NCI-H2227 treated with DMSO at 0.1 percent for 48 hours (cell line): Measurements from ENCODE around the gene CCDC57.
A peak's percentile ranks its signal among the peaks of the same experiment; 100 is the strongest.

Experiments used
- DNase-seq: peaks from one replicate; lab custom pipeline; 2025; lab: John Stamatoyannopoulos, UW

The CCDC57 gene

GRCh38 chr17:82105882-82106687, 106.6 kb downstream of the CCDC57 start:
- DNase-seq: peak; percentile 28

DNA sequence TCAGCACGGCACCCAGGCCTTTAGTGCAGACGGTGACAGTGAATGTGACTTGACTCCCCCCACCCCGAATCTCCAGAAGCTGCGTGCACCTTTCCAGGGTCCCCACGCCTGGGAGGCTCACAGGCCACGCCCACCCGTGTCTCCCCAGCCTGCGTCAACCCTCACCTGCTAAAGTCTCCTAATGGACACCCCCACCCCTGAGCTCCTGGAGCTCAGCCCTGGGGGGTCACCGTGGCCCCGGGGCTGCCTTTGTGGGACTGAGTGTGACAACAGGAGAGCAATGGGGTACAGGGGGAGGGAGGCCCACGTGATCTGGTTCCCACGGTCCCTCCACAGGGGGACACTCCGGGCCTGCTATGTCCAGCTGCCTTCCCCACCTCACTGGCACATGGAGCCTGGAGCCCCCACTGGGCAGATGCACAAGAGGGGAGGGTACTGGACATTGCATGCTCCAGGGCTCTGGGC, 107.2 kb downstream of the CCDC57 start:
- no peak for DNase-seq

DNA sequence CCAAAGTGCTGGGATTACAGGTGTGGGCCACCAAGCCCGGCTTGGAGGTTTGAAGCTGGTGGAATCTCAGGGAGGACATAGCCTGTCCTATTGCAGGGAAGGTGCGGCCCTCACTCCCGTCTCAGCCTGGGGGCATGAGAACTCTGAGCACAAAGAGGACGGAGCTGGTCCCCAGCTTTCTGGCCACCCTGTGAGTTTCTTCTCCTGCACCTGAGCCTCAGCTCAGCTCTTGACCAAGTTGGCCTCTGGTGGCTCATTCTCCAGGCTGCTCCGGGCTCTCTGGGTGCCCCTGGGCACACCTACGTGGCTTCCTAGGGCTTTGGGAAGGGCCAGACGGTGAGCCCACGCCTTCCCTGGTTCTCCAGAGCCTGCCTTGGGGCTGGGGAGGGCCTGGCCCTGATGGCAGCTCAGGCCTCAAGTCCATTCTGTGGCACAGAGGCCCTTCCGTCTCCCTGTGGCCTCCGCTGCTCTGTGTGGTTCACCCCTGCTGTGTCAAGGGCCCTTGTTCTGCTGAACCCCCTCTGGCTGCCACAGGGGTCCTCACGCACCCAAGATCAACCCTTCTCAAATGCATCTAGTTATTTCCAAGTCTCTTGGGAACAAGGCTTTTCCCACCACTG, 107.7 kb downstream of the CCDC57 start:
- no peak for DNase-seq

- DNase-seq: no peak
Measured at GRCh38 chr17:82103553-82104451, 108.8 kb downstream of the CCDC57 start.

DNA sequence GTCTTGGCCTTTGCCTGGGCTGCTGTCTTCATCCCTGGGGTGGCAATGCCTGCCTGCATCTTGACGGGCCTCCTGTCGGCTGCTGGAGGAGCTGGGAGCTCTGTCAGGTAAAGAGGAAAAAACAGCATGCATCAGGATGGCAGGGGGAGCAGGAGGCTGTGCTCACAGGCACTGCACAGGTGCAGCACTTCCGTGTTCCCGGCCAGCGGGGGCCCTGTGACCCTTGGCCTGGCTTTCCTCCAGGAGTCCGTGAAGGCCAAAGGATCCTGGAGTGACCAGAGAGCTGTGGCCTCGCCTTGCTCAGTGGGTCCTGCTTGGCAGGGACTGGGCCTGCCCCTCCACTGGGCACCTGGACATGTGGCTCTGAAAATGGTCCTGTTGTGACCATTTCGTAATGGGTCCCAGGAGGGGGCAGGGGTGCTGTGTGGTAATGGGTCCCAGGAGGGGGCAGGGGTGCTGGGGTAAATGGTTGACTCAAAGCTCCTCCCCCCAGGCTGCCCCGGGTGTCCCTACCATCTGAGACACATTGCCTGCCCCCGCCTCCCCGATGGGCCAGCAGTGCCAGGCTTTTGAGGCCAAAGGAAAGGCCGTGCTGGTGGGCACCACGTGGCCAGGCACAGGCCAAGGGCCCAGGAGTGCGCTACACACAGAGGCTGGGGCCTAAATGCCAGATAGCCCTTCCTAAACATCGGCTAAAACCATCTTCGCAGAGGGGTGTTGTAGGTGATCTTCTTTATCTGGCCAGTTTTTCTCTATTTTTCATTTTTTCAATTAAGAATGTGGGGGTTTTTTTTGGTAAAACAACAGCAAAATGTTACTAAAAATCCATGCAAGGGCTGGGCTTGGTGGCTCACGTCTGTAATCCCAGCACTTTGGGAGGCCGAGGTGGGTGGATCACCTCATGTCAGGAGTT, 110.6 kb downstream of the CCDC57 start:
- no peak for DNase-seq

GRCh38 chr17:82101301-82101715, 111.3 kb downstream of the CCDC57 start:
- no peak for DNase-seq

DNA sequence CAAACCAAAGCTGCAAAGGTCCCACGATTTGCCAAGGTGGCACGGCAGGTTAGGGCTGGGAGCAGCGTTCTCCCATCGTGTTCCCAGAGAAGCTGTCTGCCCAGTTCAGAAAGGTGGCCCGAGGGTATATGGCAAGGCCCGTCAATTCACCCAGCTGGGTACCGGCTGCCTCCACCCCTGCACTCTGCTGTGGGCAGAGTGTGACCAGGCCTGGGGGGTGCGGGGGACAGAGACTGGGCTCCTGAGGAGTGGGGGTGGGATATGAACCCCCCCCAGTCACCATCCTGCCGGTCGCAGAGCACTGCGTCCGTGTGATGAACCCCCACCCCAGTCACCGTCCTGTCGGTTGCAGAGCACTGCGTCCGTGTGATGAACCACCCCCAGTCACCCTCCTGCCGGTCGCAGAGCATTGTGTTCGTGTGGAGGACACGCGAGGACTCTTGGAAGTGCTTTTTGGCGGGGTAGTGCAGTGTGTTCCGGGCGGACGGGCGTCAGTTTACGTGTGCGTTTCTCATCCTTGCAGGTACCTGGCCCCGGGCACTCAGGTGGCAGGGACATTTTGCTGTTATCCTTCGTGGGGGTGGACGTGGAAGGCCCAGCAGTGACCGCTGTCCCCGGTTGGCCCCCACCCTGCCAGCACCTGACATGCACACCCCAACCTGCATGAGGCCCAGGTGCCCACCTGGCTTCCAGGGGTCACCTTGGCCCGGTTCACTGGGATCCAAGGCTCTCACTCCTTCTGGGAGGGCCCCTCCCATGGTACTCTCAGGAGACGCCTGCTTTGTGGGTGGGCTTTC, 111.9 kb downstream of the CCDC57 start:
- no peak for DNase-seq

DNA sequence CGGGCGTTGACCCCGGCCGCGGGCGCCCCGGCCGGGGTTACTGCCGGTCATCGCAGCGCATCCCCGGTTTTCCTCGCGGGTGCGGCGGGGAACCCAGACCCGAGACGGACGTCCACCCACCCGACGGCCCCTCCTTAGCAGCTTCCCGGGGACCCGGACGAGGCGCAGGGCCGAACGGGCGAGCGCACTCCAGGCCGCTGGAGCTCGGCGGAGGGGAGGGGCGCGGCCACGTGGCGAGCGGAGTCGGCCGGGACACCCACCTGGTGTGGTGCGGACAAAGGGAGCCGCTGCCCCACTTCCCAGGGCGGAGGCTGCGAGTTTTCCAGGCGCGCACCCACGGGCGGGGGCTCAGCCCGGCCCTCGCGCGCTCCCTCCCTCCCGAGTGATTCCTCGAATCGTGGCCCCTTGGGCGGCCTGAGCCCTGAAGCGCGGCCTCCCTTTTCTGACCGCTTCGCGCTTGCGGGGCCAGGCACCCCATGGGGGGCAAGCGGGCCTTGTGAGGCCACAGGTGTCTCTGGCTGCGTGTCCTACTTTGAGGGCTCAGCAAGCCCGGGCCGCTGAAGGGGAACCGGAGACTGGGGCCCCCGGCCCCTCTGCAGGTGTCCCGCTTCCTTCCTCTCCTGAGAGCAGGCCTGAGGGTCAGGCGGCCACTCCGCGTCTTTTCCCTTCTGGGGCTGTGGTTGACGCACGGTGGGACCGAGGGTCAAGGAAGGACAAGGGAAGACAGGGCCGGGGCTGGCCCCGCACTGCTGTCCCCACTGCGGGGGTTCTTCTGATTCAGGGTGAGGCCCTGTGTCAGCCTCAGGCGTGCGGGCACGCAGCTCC, 113.5 kb downstream of the CCDC57 start:
- DNase-seq: no peak

DNA sequence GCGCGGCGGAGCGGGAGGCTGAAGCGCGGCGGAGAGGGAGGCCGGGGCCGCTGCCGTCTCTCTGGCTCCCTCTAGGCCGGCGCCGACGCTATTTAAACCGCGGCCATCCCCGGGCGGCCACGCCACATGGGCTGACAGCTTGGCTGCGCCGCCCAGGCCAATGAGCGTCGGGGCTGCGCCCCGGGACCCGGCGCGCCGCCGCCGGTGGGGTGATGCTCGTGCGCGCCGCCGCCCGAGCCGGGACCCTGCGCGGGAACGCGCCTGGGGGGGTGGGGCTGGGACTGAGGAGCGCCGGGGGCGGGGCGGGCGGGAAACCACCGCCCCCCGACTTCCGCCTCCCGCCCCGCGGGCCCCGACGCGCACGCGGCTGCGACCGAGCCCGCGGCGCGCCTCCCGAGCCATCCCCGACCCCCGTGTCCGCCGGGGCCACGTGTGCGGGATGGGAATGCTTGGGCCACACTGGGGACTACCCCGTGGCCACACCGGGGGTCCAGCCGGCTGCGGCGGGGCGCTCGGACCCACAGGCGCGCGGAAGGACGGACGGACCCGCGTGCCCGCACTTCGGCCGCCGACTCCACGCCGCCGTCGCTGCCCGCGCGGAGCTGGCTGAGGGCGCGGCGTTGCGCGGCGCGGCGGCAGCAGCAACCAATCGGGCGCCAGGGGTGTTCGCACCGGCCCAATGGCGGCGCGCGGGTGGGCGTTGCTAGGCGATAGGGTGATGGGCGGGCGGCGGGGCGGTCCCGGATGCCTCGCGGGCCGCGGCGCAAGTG, 114.3 kb downstream of the CCDC57 start, which contains the start of gene FASN:
Gene FASN, minus strand, starts transcription at position 68 of the 770 bp plus-strand sequence. CDS start 1,791 bp downstream, outside the sequence.
- peak; percentile 90 for DNase-seq

DNA sequence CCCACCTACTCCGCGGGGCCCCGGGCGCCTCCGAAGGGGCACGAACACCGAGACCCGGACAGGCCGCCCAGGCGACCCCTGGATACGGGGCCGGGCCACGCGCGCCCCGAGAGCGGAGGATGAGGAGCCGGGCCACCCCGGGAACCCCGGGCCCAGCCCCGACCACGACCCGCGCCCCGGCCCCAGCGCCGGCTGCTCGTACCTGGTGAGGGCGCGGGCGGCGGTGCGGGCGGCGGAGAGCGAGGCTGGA, 114.8 kb downstream of the CCDC57 start:
- DNase-seq: no peak

DNA sequence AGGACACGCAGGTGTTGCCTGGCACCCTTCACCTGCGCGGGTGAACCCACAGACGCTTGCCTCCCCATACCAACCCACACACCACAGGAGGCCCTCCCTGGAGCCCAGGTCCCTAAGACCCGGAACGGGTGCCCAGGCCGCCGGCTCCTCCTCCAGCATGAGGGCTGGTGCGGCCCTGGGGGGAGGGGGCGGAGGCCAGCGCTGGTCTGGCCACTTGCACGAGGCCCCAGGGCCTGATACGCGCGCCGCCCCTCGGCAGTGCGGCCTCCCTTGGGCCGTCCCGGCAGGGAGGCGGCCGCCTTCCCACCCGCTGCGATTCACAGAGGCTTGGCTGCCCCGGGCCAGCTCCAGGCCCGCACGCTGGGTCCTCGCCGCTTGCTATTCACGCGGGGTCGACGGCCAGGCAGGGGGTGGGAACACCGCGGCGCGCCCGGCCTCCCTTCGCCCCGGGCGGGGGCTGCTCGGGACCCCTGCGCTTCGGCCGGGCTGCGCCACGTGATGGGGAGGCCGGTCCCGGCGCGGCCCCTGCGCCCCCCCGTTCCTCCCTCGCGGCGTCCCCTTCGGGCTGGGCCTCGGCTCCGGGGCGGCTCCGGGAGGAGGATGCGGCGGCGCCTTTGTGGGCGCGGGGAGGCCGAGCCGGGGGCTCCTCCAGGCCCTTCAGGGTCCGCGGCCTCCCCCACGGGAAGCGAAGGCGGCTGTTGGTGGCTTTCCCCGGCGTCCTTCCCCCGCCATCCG, 115.3 kb downstream of the CCDC57 start:
- DNase-seq: no peak

GRCh38 chr17:82096709-82097183, 115.9 kb downstream of the CCDC57 start:
- DNase-seq: no peak

GRCh38 chr17:82095777-82096708, 116.6 kb downstream of the CCDC57 start:
- no peak for DNase-seq

GRCh38 chr17:82094931-82095776, 117.5 kb downstream of the CCDC57 start:
- DNase-seq: no peak

GRCh38 chr17:82092995-82093751, 119.5 kb downstream of the CCDC57 start:
- DNase-seq: no peak
